OCI-LY1 (cell line): ENCODE data around the gene SH3BP4.

Experiments used
- EZH2 ChIP-seq: fragments of 200-600 bp; sonication (generic), shearing (Covaris generic); IDR thresholded peaks from 2 replicates; pipeline ENCODE4 v1.8.0; 2017; ENCODE audit warnings: borderline replicate concordance, mixed run types, mild to moderate bottlenecking, antibody characterized with exemption, low read length, moderate library complexity, mixed read lengths
- TF ChIP-seq, protein P1 (sequence below): fragments of 200-600 bp; sonication (generic), shearing (Covaris generic); IDR thresholded peaks from 2 replicates; pipeline ENCODE4 v1.5.1; 2017; ENCODE audit warnings: mild to moderate bottlenecking, antibody characterized with exemption, low read length, moderate library complexity, mixed read lengths

DNA sequence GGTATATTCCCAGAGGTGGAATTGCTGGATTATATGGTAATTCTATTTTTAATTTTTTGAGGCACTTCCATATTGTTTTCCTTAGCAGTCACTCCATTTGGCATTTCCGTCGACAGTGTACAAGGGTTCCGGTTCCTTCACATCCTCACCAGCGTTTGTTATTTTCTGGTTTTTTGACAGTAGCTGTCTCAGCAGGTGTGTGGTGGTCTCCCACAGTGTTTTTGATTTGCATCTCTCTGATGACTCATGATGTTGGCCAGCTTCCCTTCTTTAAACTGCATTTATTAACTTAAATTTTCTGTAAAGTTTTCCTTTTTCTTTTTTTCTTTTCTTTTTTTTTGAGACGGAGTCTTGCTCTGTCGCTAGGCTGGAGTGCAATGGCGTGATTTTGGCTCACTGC lies 19.7 kb downstream of the SH3BP4 start:
- TF ChIP-seq, protein P1, sequence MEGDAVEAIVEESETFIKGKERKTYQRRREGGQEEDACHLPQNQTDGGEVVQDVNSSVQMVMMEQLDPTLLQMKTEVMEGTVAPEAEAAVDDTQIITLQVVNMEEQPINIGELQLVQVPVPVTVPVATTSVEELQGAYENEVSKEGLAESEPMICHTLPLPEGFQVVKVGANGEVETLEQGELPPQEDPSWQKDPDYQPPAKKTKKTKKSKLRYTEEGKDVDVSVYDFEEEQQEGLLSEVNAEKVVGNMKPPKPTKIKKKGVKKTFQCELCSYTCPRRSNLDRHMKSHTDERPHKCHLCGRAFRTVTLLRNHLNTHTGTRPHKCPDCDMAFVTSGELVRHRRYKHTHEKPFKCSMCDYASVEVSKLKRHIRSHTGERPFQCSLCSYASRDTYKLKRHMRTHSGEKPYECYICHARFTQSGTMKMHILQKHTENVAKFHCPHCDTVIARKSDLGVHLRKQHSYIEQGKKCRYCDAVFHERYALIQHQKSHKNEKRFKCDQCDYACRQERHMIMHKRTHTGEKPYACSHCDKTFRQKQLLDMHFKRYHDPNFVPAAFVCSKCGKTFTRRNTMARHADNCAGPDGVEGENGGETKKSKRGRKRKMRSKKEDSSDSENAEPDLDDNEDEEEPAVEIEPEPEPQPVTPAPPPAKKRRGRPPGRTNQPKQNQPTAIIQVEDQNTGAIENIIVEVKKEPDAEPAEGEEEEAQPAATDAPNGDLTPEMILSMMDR = no peak
- TF ChIP-seq EZH2 = no peak
